Measurements from ENCODE around the gene XRCC5. TPM values are rescaled to one million over a fixed set of nuclear protein-coding genes. Genes with fewer than 3 reads are reported as not detected.
A peak's percentile ranks its signal among the peaks of the same experiment; 100 is the strongest.

The XRCC5 gene
- total and polyA plus RNA-seq, 2 donors (not counting 1 experiment from before 2014, with no cell fraction given): 45.5 to 198 TPM

DNA sequence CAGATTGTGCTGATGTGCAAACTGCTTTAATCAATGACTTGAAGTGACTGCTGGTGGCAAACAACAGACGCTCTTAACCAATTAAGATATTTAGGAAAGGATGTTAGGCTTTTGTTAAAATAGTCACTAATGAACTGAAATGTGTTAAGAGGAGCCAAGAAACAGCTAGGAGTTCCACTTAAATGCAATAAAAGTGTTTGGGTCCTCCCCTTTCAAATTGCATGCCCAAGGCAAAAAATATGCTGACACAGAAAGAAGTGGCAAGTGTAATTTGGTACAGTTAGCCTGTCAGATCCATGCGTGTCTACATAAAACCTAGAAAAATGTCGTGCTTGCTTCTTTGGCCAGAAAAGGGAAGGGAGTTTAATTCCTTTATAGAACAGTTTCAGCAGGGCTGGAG lies 61.9 kb downstream of the XRCC5 start:
- CTCF ChIA-PET: interaction anchor here (0.6 to 1.0 kb wide), 2 partner anchors 16 to 17 kb away, joined by 3 to 4 read pairs; no protein-coding TSS in a partner anchor
- no peak for TF ChIP-seq EZH2 (IDR thresholded peaks at IDR 0.05; ENCODE audit: borderline replicate concordance, insufficient read depth, low read depth, low read length, poor library complexity, severe bottlenecking)
- TF ChIP-seq, protein P1, sequence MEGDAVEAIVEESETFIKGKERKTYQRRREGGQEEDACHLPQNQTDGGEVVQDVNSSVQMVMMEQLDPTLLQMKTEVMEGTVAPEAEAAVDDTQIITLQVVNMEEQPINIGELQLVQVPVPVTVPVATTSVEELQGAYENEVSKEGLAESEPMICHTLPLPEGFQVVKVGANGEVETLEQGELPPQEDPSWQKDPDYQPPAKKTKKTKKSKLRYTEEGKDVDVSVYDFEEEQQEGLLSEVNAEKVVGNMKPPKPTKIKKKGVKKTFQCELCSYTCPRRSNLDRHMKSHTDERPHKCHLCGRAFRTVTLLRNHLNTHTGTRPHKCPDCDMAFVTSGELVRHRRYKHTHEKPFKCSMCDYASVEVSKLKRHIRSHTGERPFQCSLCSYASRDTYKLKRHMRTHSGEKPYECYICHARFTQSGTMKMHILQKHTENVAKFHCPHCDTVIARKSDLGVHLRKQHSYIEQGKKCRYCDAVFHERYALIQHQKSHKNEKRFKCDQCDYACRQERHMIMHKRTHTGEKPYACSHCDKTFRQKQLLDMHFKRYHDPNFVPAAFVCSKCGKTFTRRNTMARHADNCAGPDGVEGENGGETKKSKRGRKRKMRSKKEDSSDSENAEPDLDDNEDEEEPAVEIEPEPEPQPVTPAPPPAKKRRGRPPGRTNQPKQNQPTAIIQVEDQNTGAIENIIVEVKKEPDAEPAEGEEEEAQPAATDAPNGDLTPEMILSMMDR (IDR thresholded peaks at IDR 0.05): no peak
- H3K4me3 ChIP-seq (ENCODE audit: control extremely low read depth in 1 of 5, extremely low read depth in 1 of 5, insufficient read depth in 1 of 5, low read depth in 2 of 5, low read length in 4 of 5): no peak overlapping the region

DNA sequence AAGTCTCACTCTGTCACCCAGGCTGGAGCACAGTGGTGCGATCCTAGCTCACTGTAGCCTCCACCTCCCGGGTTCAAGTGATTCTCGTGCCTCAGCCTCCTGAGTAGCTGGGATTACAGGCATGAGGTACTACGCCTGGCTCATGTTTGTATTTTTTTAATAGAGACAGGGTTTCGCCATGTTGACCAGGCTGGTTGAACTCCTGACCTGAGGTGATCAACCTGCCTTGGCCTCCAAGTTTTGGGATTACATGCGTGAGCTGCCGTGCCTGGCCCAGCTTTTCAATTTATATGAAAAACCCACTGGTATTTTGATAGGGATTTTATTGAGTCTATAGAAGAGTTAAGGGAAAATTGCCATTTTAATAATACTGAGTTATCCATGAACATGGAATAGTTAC lies 63.3 kb downstream of the XRCC5 start:
- intact Hi-C loops (cut with micrococcal nuclease): no loop called here
- DNase-seq: no peak
- H3K4me1 ChIP-seq (ENCODE audit: control insufficient read depth in 2 of 2, insufficient read depth in 2 of 2, low read length in 2 of 2): no peaks in the 10 kb centered on the region
- H3K9me3 Mint-ChIP-seq (ENCODE audit: insufficient read depth): no peaks in the 10 kb centered on the region
- no peak overlapping the region for H2AFZ ChIP-seq (ENCODE audit: insufficient read depth, low read depth, low read length, poor library complexity, severe bottlenecking)
- H3K27ac Mint-ChIP-seq: peak overlapping the region; percentile 10
- H3K4me3 ChIP-seq (ENCODE audit: control extremely low read depth in 1 of 5, extremely low read depth in 1 of 5, insufficient read depth in 1 of 5, low read depth in 2 of 5, low read length in 4 of 5): no peak overlapping the region
- no peak overlapping the region for H3K4me2 ChIP-seq (replicated peaks; ENCODE audit: low read depth, low read length, poor library complexity, severe bottlenecking)
- H3K36me3 ChIP-seq (replicated peaks in 1 of 2; ENCODE audit: control extremely low read depth in 1 of 2, control insufficient read depth in 1 of 2, extremely low read depth in 1 of 2, insufficient read depth in 2 of 2, low read length in 1 of 2): peaks cover 23 to 63% of the 10 kb centered on the region in 2 experiments
- H3K27me3 ChIP-seq (replicated peaks in 1 of 4; ENCODE audit: control extremely low read depth in 1 of 4, control insufficient read depth in 3 of 4, insufficient read depth in 4 of 4, low read length in 3 of 4): no peaks in the 10 kb centered on the region
- no peaks in the 10 kb centered on the region for H3K27me3 Mint-ChIP-seq
- H3K9me3 ChIP-seq (ENCODE audit: control extremely low read depth in 1 of 3, control insufficient read depth in 2 of 3, insufficient read depth in 1 of 3, low read length in 2 of 3): peaks cover 0 to 1% (median 0%) of the 10 kb centered on the region in 3 donors
- ChIA-PET CTCF (interaction anchor here (0.9 to 1.7 kb wide), 2 partner anchors 10 to 29 kb away, joined by 4 to 5 read pairs; no protein-coding TSS in a partner anchor), POLR2A (interaction anchor here (0.7 kb wide), 1 partner anchor 101 kb away, joined by 5 read pairs; no protein-coding TSS in a partner anchor)
- 100% methylated on average over 4 of the region's 7 CpGs for WGBS (ENCODE audit: insufficient coverage)
- peaks cover 56% of the 10 kb centered on the region for H3K79me2 ChIP-seq (ENCODE audit: control insufficient read depth, insufficient read depth, low read length)
- TF ChIP-seq EZH2 (IDR thresholded peaks at IDR 0.05; ENCODE audit: borderline replicate concordance, insufficient read depth, low read depth, low read length, poor library complexity, severe bottlenecking): no peak
- TF ChIP-seq, protein P1 (IDR thresholded peaks at IDR 0.05): no peak
- no peak overlapping the region for H3K4me3 Mint-ChIP-seq
- H3K4me1 Mint-ChIP-seq: peaks cover 4% of the 10 kb centered on the region
- peaks cover 23% of the 10 kb centered on the region for H4K20me1 ChIP-seq (ENCODE audit: control insufficient read depth, insufficient read depth, low read length, poor library complexity, severe bottlenecking)
- no peak overlapping the region for H3K27ac ChIP-seq (ENCODE audit: low read length in 2 of 2)
- no peak for ATAC-seq (ENCODE audit: low read depth)
- no peak overlapping the region for H3K9ac ChIP-seq (ENCODE audit: low read length)

More for the DNA sequence above, 61.9 kb downstream of the XRCC5 start:
- DNase-seq (no peak), ATAC-seq (ENCODE audit: low read depth) (no peak)
- Histone ChIP-seq H4K20me1 (ENCODE audit: control insufficient read depth, insufficient read depth, low read length, poor library complexity, severe bottlenecking) (peaks cover 24% of the 10 kb centered on the region), H3K36me3 (replicated peaks in 1 of 2; ENCODE audit: control extremely low read depth in 1 of 2, control insufficient read depth in 1 of 2, extremely low read depth in 1 of 2, insufficient read depth in 2 of 2, low read length in 1 of 2) (peaks cover 28 to 70% of the 10 kb centered on the region in 2 experiments), H3K79me2 (ENCODE audit: control insufficient read depth, insufficient read depth, low read length) (peaks cover 50% of the 10 kb centered on the region), H3K4me2 (replicated peaks; ENCODE audit: low read depth, low read length, poor library complexity, severe bottlenecking) (no peak overlapping the region), H3K27me3 (replicated peaks in 1 of 4; ENCODE audit: control extremely low read depth in 1 of 4, control insufficient read depth in 3 of 4, insufficient read depth in 4 of 4, low read length in 3 of 4) (no peaks in the 10 kb centered on the region), H3K9me3 (ENCODE audit: control extremely low read depth in 1 of 3, control insufficient read depth in 2 of 3, insufficient read depth in 1 of 3, low read length in 2 of 3) (peaks cover 0 to 1% (median 0%) of the 10 kb centered on the region in 3 donors), H3K9ac (ENCODE audit: low read length) (no peak overlapping the region), H2AFZ (ENCODE audit: insufficient read depth, low read depth, low read length, poor library complexity, severe bottlenecking) (no peak overlapping the region), H3K4me1 (ENCODE audit: control insufficient read depth in 2 of 2, insufficient read depth in 2 of 2, low read length in 2 of 2) (no peaks in the 10 kb centered on the region), H3K27ac (ENCODE audit: low read length in 2 of 2) (no peak overlapping the region)
- 100% methylated on average over 2 of the region's 3 CpGs for WGBS (ENCODE audit: insufficient coverage)
- Mint-ChIP-seq H3K4me1 (peaks cover 2% of the 10 kb centered on the region), H3K9me3 (ENCODE audit: insufficient read depth) (no peaks in the 10 kb centered on the region), H3K27me3 (no peaks in the 10 kb centered on the region), H3K27ac (no peak overlapping the region), H3K4me3 (no peak overlapping the region)
- POLR2A ChIA-PET: no interaction called here
- intact Hi-C loops (cut with micrococcal nuclease): no loop called here
